SK-N-SH (cell line): ENCODE data around the gene LTF.

Source experiments
- EP300 ChIP-seq, 2 experiments: IDR thresholded peaks; 2 replicates each; pipeline versions ENCODE4 v1.4.0 to v1.6.1; 2012; ENCODE audit warnings: borderline replicate concordance in 1 of 2, low read depth in 1 of 2, low read length in 1 of 2
- FOXJ3 ChIP-seq: sonication (generic); formaldehyde crosslinking; IDR thresholded peaks from 2 replicates; pipeline ENCODE4 v1.5.1; 2020; ENCODE audit warnings: mild to moderate bottlenecking, missing genetic modification reagents
- GABPA ChIP-seq: IDR thresholded peaks from 2 replicates; pipeline ENCODE4 v1.4.0; 2012; ENCODE audit warnings: low read depth, mild to moderate bottlenecking
- GATA2 ChIP-seq: sonication (generic); formaldehyde crosslinking; IDR thresholded peaks from 2 replicates; pipeline ENCODE4 v1.5.0; 2020; ENCODE audit warnings: mild to moderate bottlenecking, missing genetic modification reagents
- JUND ChIP-seq: IDR thresholded peaks from 2 replicates; pipeline ENCODE4 v1.4.0; 2012
- MAX ChIP-seq: IDR thresholded peaks from 2 replicates; pipeline ENCODE4 v1.4.0; 2012; ENCODE audit warnings: low read depth
- POLR2AphosphoS5 ChIP-seq: IDR thresholded peaks from 2 replicates; pipeline ENCODE4 v1.6.1; 2012; ENCODE audit warnings: low read depth, low read length
- RAD21 ChIP-seq: IDR thresholded peaks from 2 replicates; pipeline ENCODE4 v1.6.1; 2012; ENCODE audit warnings: mild to moderate bottlenecking, low read length
- RCOR1 ChIP-seq: fragments of 150-350 bp; IDR thresholded peaks from 2 replicates; pipeline ENCODE4 v1.6.1; 2017; ENCODE audit warnings: antibody characterized with exemption, low read length
- TF ChIP-seq, protein P1 (sequence below): fragments of 200-600 bp; sonication (generic); IDR thresholded peaks from 2 replicates; pipeline ENCODE4 v1.6.1; 2017; ENCODE audit warnings: antibody characterized with exemption, mild to moderate bottlenecking, moderate library complexity
- TF ChIP-seq, protein P2 (sequence below): IDR thresholded peaks from 2 replicates; pipeline ENCODE4 v1.4.0; 2012; ENCODE audit warnings: low read depth, borderline replicate concordance

- TF ChIP-seq POLR2AphosphoS5 (no peak), FOXJ3 (no peak), EP300 (IDR thresholded peaks at IDR 0.05; ENCODE audit: borderline replicate concordance in 1 of 2, low read depth in 1 of 2, low read length in 1 of 2) (no peak), RCOR1 (no peak), GATA2 (no peak), JUND (no peak), MAX (no peak), GABPA (no peak), RAD21 (no peak)
- TF ChIP-seq, protein P1, sequence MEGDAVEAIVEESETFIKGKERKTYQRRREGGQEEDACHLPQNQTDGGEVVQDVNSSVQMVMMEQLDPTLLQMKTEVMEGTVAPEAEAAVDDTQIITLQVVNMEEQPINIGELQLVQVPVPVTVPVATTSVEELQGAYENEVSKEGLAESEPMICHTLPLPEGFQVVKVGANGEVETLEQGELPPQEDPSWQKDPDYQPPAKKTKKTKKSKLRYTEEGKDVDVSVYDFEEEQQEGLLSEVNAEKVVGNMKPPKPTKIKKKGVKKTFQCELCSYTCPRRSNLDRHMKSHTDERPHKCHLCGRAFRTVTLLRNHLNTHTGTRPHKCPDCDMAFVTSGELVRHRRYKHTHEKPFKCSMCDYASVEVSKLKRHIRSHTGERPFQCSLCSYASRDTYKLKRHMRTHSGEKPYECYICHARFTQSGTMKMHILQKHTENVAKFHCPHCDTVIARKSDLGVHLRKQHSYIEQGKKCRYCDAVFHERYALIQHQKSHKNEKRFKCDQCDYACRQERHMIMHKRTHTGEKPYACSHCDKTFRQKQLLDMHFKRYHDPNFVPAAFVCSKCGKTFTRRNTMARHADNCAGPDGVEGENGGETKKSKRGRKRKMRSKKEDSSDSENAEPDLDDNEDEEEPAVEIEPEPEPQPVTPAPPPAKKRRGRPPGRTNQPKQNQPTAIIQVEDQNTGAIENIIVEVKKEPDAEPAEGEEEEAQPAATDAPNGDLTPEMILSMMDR: no peak
- TF ChIP-seq, protein P2, sequence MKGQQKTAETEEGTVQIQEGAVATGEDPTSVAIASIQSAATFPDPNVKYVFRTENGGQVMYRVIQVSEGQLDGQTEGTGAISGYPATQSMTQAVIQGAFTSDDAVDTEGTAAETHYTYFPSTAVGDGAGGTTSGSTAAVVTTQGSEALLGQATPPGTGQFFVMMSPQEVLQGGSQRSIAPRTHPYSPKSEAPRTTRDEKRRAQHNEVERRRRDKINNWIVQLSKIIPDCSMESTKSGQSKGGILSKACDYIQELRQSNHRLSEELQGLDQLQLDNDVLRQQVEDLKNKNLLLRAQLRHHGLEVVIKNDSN: no peak
These were observed 18.1 kb upstream of the LTF start for GRCh38 chr3:46482632-46483350.
